ENCODE results near the gene SLC12A6. TPM values are rescaled to one million over a fixed set of nuclear protein-coding genes. Genes with fewer than 3 reads are reported as not detected.

The SLC12A6 gene
- polyA plus RNA-seq, 1 donor from 2014 or later, result 7.3 TPM

- no peak overlapping the region for H3K9ac ChIP-seq (ENCODE audit: low read length)
- H2AFZ ChIP-seq (ENCODE audit: low read depth, low read length), result no peak overlapping the region
- no peaks in the 10 kb centered on the region for H3K9me2 ChIP-seq (ENCODE audit: insufficient read depth, low read length)
- no peaks in the 10 kb centered on the region for H3K27me3 ChIP-seq (ENCODE audit: insufficient read depth, low read depth, low read length)
- H3F3A ChIP-seq (ENCODE audit: insufficient read depth, low read length, poor library complexity, severe bottlenecking), result no peaks in the 10 kb centered on the region
- no peak overlapping the region for H3K4me3 ChIP-seq (ENCODE audit: low read length)
- no peaks in the 10 kb centered on the region for H3K9me3 ChIP-seq (ENCODE audit: low read length)
- no peaks in the 10 kb centered on the region for H3K36me3 ChIP-seq (ENCODE audit: insufficient read depth, low read length)
- H3K4me2 ChIP-seq (ENCODE audit: low read length), result no peak overlapping the region
- H3K79me2 ChIP-seq (replicated peaks; ENCODE audit: insufficient read depth, low read length), result no peaks in the 10 kb centered on the region
- no peak overlapping the region for H3K27ac ChIP-seq (ENCODE audit: low read length)
- H4K20me1 ChIP-seq (ENCODE audit: insufficient read depth), result no peaks in the 10 kb centered on the region
- no peak for TF ChIP-seq REST (IDR thresholded peaks at IDR 0.05; ENCODE audit: borderline replicate concordance)
- TF ChIP-seq EP300 (conservative IDR thresholded peaks at IDR 0.05; ENCODE audit: poor library complexity, severe bottlenecking), result no peak
- TF ChIP-seq MXI1 (conservative IDR thresholded peaks at IDR 0.05; ENCODE audit: poor library complexity, severe bottlenecking), result no peak
- TF ChIP-seq CTCF (IDR thresholded peaks at IDR 0.05; ENCODE audit: poor library complexity, severe bottlenecking), result no peak
- TF ChIP-seq POLR2AphosphoS5 (IDR thresholded peaks at IDR 0.05), result no peak
- TF ChIP-seq TAF1 (IDR thresholded peaks at IDR 0.05; ENCODE audit: low read depth), result no peak
- TF ChIP-seq RAD21 (conservative IDR thresholded peaks at IDR 0.05), result no peak
- no peak for TF ChIP-seq EZH2 (IDR thresholded peaks at IDR 0.05; ENCODE audit: borderline replicate concordance, insufficient read depth, low read length, poor library complexity, severe bottlenecking)
- no peak for TF ChIP-seq SMC3 (conservative IDR thresholded peaks at IDR 0.05; ENCODE audit: poor library complexity)
Measured at GRCh38 chr15:34259566-34259965, 78.0 kb downstream of the SLC12A6 start.

GRCh38 chr15:34258151-34258550 is 79.4 kb downstream of the SLC12A6 start:
- no peaks in the 10 kb centered on the region for H3K27me3 ChIP-seq (ENCODE audit: insufficient read depth, low read depth, low read length)
- no peak overlapping the region for H2AFZ ChIP-seq (ENCODE audit: low read depth, low read length)
- H4K20me1 ChIP-seq (ENCODE audit: insufficient read depth), result no peaks in the 10 kb centered on the region
- peaks cover 6% of the 10 kb centered on the region for H3K36me3 ChIP-seq (ENCODE audit: insufficient read depth, low read length)
- no peak overlapping the region for H3K4me3 ChIP-seq (ENCODE audit: low read length)
- no peaks in the 10 kb centered on the region for H3K79me2 ChIP-seq (replicated peaks; ENCODE audit: insufficient read depth, low read length)
- H3F3A ChIP-seq (ENCODE audit: insufficient read depth, low read length, poor library complexity, severe bottlenecking), result no peaks in the 10 kb centered on the region
- H3K9me2 ChIP-seq (ENCODE audit: insufficient read depth, low read length), result no peaks in the 10 kb centered on the region
- no peak overlapping the region for H3K27ac ChIP-seq (ENCODE audit: low read length)
- H3K4me2 ChIP-seq (ENCODE audit: low read length), result no peak overlapping the region
- H3K9me3 ChIP-seq (ENCODE audit: low read length), result no peaks in the 10 kb centered on the region
- TF ChIP-seq SMC3 (conservative IDR thresholded peaks at IDR 0.05; ENCODE audit: poor library complexity) (no peak), RAD21 (conservative IDR thresholded peaks at IDR 0.05) (no peak), CTCF (IDR thresholded peaks at IDR 0.05; ENCODE audit: poor library complexity, severe bottlenecking) (no peak)
- no peak overlapping the region for H3K9ac ChIP-seq (ENCODE audit: low read length)

All from neural cell (in vitro differentiated cells).